GM19395 (cell line): ENCODE results near the gene HSD17B13.

Source experiments
- ATAC-seq: cut with Tn5 transposase; IDR thresholded peaks from one replicate; pipeline ENCODE4 v1.9.1; 2021; ENCODE audit warnings: mild to moderate bottlenecking, moderate library complexity; ENCODE audit not compliant: unreplicated experiment

The HSD17B13 gene

GRCh38 chr4:87268411-87268810 lies 54.3 kb downstream of the HSD17B13 start:
- no peak for ATAC-seq

- ATAC-seq, result no peak
These were observed 55.7 kb downstream of the HSD17B13 start for GRCh38 chr4:87266986-87267385.

GRCh38 chr4:87262886-87263285 lies 59.8 kb downstream of the HSD17B13 start:
- ATAC-seq, result no peak

- no peak for ATAC-seq
These were observed 62.2 kb downstream of the HSD17B13 start for GRCh38 chr4:87260477-87260876.

- ATAC-seq, result no peak
These were observed 64.0 kb downstream of the HSD17B13 start for GRCh38 chr4:87258677-87259076.

- ATAC-seq, result no peak
These were observed 65.2 kb downstream of the HSD17B13 start for GRCh38 chr4:87257523-87257922.

- no peak for ATAC-seq
These were observed 66.9 kb downstream of the HSD17B13 start for GRCh38 chr4:87255755-87256154.
